WTC11 (cell line): ENCODE data around the gene DTNA. TPM values are rescaled to one million over a fixed set of nuclear protein-coding genes. Genes with fewer than 3 reads are reported as not detected.

Experiments
- ATAC-seq: fragments of 200-7000 bp; cut with Tn5 transposase; 2 replicates; pipeline ENCODE4 v1.10.0; 2021; ENCODE audit warnings: mild to moderate bottlenecking, moderate library complexity
- CTCF ChIA-PET: fragments of 300-600 bp; sonication (Branson Sonifier 250); formaldehyde crosslinking; loops from one replicate; lab custom pipeline; 2021; ENCODE audit warnings: antibody characterized with exemption; lab: Charles Lee
- POLR2A ChIA-PET: fragments of 350-600 bp; sonication (Branson Sonifier 250); formaldehyde crosslinking; loops from one replicate; lab custom pipeline; 2021; ENCODE audit warnings: antibody characterized with exemption; lab: Charles Lee
- DNase-seq: peaks from one replicate; pipeline ENCODE4 v3.0.0; 2021; ENCODE audit warnings: low spot score
- H3K27ac Mint-ChIP-seq: 2 replicates; pipeline ENCODE4 v1.8.0; 2021; ENCODE audit warnings: mixed read lengths
- H3K27me3 Mint-ChIP-seq: 2 replicates; pipeline ENCODE4 v1.8.0; 2021; ENCODE audit warnings: low read depth, mild to moderate bottlenecking, moderate library complexity, mixed read lengths
- H3K36me3 Mint-ChIP-seq: 2 replicates; pipeline ENCODE4 v1.8.0; 2021; ENCODE audit warnings: mixed read lengths
- H3K4me1 Mint-ChIP-seq: 2 replicates; pipeline ENCODE4 v1.8.0; 2022; ENCODE audit warnings: mixed read lengths
- H3K4me3 Mint-ChIP-seq: 2 replicates; pipeline ENCODE4 v1.8.0; 2021; ENCODE audit warnings: mild to moderate bottlenecking, moderate library complexity, mixed read lengths
- H3K9me3 Mint-ChIP-seq: 2 replicates; pipeline ENCODE4 v1.8.0; 2021; ENCODE audit warnings: mixed read lengths
- AR ChIP-seq: fragments of 250-450 bp; sonication (Bioruptor Pico); IDR thresholded peaks from 2 replicates; pipeline ENCODE4 v1.9.0; 2021; ENCODE audit warnings: mild to moderate bottlenecking
- CBFB ChIP-seq: sonication (generic); formaldehyde crosslinking; IDR thresholded peaks from 2 replicates; pipeline ENCODE4 v1.8.1; 2022; ENCODE audit warnings: mild to moderate bottlenecking, low read depth, missing genetic modification reagents
- EMX1 ChIP-seq: fragments of 250-450 bp; sonication (Bioruptor Pico); IDR thresholded peaks from 2 replicates; pipeline ENCODE4 v1.8.0; 2021; ENCODE audit warnings: mild to moderate bottlenecking
- MYBL2 ChIP-seq: sonication (generic); formaldehyde crosslinking; IDR thresholded peaks from 2 replicates; pipeline ENCODE4 v1.8.1; 2023; ENCODE audit warnings: mild to moderate bottlenecking, moderate library complexity, missing genetic modification reagents
- NFATC4 ChIP-seq: fragments of 250-450 bp; sonication (Bioruptor Pico); IDR thresholded peaks from 2 replicates; pipeline ENCODE4 v1.9.0; 2021; ENCODE audit warnings: mild to moderate bottlenecking
- NR2C2 ChIP-seq: sonication (generic); formaldehyde crosslinking; IDR thresholded peaks from 2 replicates; pipeline ENCODE4 v1.8.0; 2022; ENCODE audit warnings: mild to moderate bottlenecking, missing genetic modification reagents
- ZBTB21 ChIP-seq: sonication (generic); formaldehyde crosslinking; IDR thresholded peaks from 2 replicates; pipeline ENCODE4 v1.8.1; 2023; ENCODE audit warnings: mild to moderate bottlenecking, missing genetic modification reagents, borderline replicate concordance
- ZNF138 ChIP-seq: sonication (generic); formaldehyde crosslinking; conservative IDR thresholded peaks from 2 replicates; pipeline ENCODE4 v1.8.1; 2022; ENCODE audit warnings: mild to moderate bottlenecking, moderate library complexity, missing genetic modification reagents
- ZNF281 ChIP-seq: sonication (generic); formaldehyde crosslinking; IDR thresholded peaks from 2 replicates; pipeline ENCODE4 v1.8.0; 2023; ENCODE audit warnings: mild to moderate bottlenecking, missing genetic modification reagents
- ZNF425 ChIP-seq: fragments of 250-450 bp; sonication (Bioruptor Pico); conservative IDR thresholded peaks from 2 replicates; pipeline ENCODE4 v1.9.0; 2021; ENCODE audit warnings: mild to moderate bottlenecking
- total RNA-seq: library from RNA; stranded (reverse); gene quantifications from 3 replicates; pipeline ENCODE4 v1.2.3, GENCODE V29; 2021
- TF ChIP-seq, protein P1 (sequence below): sonication (generic); formaldehyde crosslinking; IDR thresholded peaks from 2 replicates; pipeline ENCODE4 v1.8.1; 2023; ENCODE audit warnings: mild to moderate bottlenecking, missing genetic modification reagents, moderate library complexity
- TF ChIP-seq, protein P2 (sequence below): sonication (generic); formaldehyde crosslinking; IDR thresholded peaks from 2 replicates; pipeline ENCODE4 v1.8.1; 2023; ENCODE audit warnings: mild to moderate bottlenecking, missing genetic modification reagents
- TF ChIP-seq, protein P3 (sequence below): sonication (generic); formaldehyde crosslinking; IDR thresholded peaks from 2 replicates; pipeline ENCODE4 v1.8.1; 2022; ENCODE audit warnings: mild to moderate bottlenecking, missing genetic modification reagents, moderate library complexity, borderline replicate concordance
- TF ChIP-seq, protein P4 (sequence below): sonication (generic); formaldehyde crosslinking; IDR thresholded peaks from 2 replicates; pipeline ENCODE4 v1.8.1; 2022; ENCODE audit warnings: missing genetic modification reagents, borderline replicate concordance

DTNA gene
- total RNA-seq, 1 experiment from 2014 or later: 16.1 TPM

- no peak for TF ChIP-seq AR (CRISPR knock-in tag)
- TF ChIP-seq, protein P1, sequence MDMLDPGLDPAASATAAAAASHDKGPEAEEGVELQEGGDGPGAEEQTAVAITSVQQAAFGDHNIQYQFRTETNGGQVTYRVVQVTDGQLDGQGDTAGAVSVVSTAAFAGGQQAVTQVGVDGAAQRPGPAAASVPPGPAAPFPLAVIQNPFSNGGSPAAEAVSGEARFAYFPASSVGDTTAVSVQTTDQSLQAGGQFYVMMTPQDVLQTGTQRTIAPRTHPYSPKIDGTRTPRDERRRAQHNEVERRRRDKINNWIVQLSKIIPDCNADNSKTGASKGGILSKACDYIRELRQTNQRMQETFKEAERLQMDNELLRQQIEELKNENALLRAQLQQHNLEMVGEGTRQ (CRISPR knock-in tag): no peak
- TF ChIP-seq CBFB (CRISPR knock-in tag): no peak
- TF ChIP-seq ZNF138 (CRISPR knock-in tag): no peak
Observed at GRCh38 chr18:34704823-34705222, 5.3 kb upstream of the DTNA start (continued).

DNA sequence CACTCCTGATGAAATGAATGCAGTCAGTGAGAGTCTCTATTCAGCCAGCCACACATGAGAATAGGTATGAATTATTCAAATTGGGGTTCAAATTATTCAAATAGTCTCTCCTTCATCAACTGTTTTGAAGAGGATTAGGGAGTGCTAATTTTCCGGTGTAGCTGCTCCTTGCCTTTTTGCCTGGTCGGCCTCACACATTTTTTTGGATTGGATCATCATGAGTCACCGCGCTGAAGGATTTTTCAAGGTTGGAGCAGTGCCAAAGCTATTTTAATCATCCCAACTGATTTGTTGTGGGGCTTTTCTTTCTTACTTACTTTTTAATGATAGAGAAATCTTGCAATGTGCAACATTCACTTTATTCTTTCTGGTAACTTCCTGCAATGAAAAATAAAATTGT, 2.4 kb upstream of the DTNA start:
- no peak for DNase-seq
- no peak for TF ChIP-seq MYBL2 (CRISPR knock-in tag)
- no peak for TF ChIP-seq NR2C2 (CRISPR knock-in tag)
- no peak for TF ChIP-seq ZNF281 (CRISPR knock-in tag)
- TF ChIP-seq, protein P2, sequence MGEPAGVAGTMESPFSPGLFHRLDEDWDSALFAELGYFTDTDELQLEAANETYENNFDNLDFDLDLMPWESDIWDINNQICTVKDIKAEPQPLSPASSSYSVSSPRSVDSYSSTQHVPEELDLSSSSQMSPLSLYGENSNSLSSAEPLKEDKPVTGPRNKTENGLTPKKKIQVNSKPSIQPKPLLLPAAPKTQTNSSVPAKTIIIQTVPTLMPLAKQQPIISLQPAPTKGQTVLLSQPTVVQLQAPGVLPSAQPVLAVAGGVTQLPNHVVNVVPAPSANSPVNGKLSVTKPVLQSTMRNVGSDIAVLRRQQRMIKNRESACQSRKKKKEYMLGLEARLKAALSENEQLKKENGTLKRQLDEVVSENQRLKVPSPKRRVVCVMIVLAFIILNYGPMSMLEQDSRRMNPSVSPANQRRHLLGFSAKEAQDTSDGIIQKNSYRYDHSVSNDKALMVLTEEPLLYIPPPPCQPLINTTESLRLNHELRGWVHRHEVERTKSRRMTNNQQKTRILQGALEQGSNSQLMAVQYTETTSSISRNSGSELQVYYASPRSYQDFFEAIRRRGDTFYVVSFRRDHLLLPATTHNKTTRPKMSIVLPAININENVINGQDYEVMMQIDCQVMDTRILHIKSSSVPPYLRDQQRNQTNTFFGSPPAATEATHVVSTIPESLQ: no peak
- TF ChIP-seq, protein P3, sequence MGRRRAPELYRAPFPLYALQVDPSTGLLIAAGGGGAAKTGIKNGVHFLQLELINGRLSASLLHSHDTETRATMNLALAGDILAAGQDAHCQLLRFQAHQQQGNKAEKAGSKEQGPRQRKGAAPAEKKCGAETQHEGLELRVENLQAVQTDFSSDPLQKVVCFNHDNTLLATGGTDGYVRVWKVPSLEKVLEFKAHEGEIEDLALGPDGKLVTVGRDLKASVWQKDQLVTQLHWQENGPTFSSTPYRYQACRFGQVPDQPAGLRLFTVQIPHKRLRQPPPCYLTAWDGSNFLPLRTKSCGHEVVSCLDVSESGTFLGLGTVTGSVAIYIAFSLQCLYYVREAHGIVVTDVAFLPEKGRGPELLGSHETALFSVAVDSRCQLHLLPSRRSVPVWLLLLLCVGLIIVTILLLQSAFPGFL (CRISPR knock-in tag): no peak
- TF ChIP-seq, protein P4, sequence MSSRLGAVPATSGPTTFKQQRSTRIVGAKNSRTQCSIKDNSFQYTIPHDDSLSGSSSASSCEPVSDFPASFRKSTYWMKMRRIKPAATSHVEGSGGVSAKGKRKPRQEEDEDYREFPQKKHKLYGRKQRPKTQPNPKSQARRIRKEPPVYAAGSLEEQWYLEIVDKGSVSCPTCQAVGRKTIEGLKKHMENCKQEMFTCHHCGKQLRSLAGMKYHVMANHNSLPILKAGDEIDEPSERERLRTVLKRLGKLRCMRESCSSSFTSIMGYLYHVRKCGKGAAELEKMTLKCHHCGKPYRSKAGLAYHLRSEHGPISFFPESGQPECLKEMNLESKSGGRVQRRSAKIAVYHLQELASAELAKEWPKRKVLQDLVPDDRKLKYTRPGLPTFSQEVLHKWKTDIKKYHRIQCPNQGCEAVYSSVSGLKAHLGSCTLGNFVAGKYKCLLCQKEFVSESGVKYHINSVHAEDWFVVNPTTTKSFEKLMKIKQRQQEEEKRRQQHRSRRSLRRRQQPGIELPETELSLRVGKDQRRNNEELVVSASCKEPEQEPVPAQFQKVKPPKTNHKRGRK (CRISPR knock-in tag): no peak
- TF ChIP-seq ZNF425: no peak
- no peak for TF ChIP-seq EMX1
- no peak for TF ChIP-seq NFATC4 (CRISPR knock-in tag)
- TF ChIP-seq ZBTB21 (CRISPR knock-in tag): no peak
- no peaks in the 10 kb centered on the region for H3K36me3 Mint-ChIP-seq
- ChIA-PET POLR2A (no interaction called here), CTCF (interaction anchor here (0.8 to 1.5 kb wide), 2 partner anchors 22 to 46 kb away, joined by 3 to 13 read pairs; no protein-coding TSS in a partner anchor)
- no peaks in the 10 kb centered on the region for H3K9me3 Mint-ChIP-seq
- H3K27me3 Mint-ChIP-seq: no peaks in the 10 kb centered on the region
- H3K4me1 Mint-ChIP-seq: peaks cover 48% of the 10 kb centered on the region
- peak; percentile 42 for ATAC-seq
- peak overlapping the region; percentile 16 for H3K4me3 Mint-ChIP-seq
- peak overlapping the region; percentile 90 for H3K27ac Mint-ChIP-seq
